ENCODE results near the gene ISM1.

GRCh38 chr20:13340088-13340487 lies 119.0 kb downstream of the ISM1 start:
- TF ChIP-seq CTCF (IDR thresholded peaks at IDR 0.05) (no peak), POLR2A (IDR thresholded peaks at IDR 0.05) (no peak)
